ENCODE data around the gene YTHDC1.

The YTHDC1 gene

DNA sequence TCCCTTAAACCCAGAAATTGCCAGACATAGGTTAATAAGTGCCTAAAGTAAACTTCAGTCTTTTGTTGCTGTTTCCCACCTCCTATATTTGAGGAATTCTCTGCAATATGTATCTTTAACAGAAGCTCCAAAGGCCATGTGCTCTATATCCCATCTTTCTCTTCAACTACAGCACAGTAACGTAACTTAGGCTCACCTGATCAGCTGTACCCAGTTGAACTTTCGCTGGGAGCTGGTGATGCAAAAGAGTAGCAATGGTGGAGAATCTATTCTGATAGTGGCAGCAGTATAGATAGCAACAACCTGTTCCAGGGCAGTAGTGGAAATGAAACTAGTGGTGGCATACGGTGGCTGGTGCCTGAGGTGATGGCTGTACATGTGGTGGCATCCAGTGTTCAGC, 33.2 kb upstream of the YTHDC1 start:
- Histone ChIP-seq H3K18ac (ENCODE audit: low read length) (no peak overlapping the region), H3K79me2 (ENCODE audit: control insufficient read depth, insufficient read depth, low read length, poor library complexity) (no peaks in the 10 kb centered on the region), H3K79me1 (ENCODE audit: low read length) (no peaks in the 10 kb centered on the region), H3K4me2 (ENCODE audit: low read length) (no peak overlapping the region), H2AFZ (ENCODE audit: insufficient read depth, low read length, poor library complexity) (no peak overlapping the region), H2BK5ac (ENCODE audit: low read depth, low read length, poor library complexity) (no peak overlapping the region), H4K8ac (ENCODE audit: low read depth, low read length) (no peak overlapping the region), H4K12ac (ENCODE audit: low read depth, low read length) (no peak overlapping the region), H3K14ac (ENCODE audit: low read length) (no peak overlapping the region), H2AK5ac (ENCODE audit: low read length) (no peak overlapping the region), H3K4me1 (ENCODE audit: control insufficient read depth in 1 of 2, insufficient read depth in 2 of 2, low read length in 2 of 2) (no peaks in the 10 kb centered on the region), H3K27me3 (ENCODE audit: insufficient read depth, low read length) (no peaks in the 10 kb centered on the region), H3K4me3 (ENCODE audit: low read depth, low read length) (no peak overlapping the region), H2BK120ac (ENCODE audit: insufficient read depth, low read length, poor library complexity) (no peak overlapping the region), H4K91ac (ENCODE audit: low read depth, low read length) (no peak overlapping the region), H3K9me3 (ENCODE audit: insufficient read depth, low read depth, low read length) (no peaks in the 10 kb centered on the region), H3K9ac (ENCODE audit: low read length) (no peak overlapping the region), H3K4ac (ENCODE audit: low read depth, low read length) (no peak overlapping the region), H2BK12ac (ENCODE audit: low read length) (no peak overlapping the region), H3K36me3 (ENCODE audit: control insufficient read depth in 1 of 2, insufficient read depth in 2 of 2, low read length in 2 of 2) (no peaks in the 10 kb centered on the region), H3K27ac (ENCODE audit: low read depth, low read length) (no peak overlapping the region), H3K23ac (ENCODE audit: low read length) (no peak overlapping the region)
- WGBS (ENCODE audit: extremely low coverage, insufficient coverage, insufficient read length): no CpG with 5 or more reads among the region's 3 CpGs
- DNase-seq: no peak

DNA sequence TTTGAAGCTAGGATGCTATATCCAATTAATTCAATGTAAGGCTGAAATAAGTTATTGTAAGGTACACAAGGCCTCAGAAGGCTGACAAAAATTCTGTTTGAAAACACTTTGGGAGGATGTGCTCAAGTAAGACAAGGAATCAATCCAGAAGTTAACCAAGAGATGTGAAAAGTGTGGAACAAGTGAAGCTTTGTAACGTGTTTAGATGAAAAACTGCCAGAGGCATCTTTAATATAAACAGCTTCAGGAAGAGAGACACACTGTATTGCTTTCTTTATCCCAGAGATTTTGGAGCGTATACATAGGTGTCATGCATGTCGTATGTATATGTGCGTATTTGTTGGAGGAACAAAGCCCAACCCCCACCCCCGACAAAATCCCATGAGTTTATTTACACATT, 28.3 kb upstream of the YTHDC1 start:
- no peak overlapping the region for H2AFZ ChIP-seq (ENCODE audit: insufficient read depth, low read length, poor library complexity)
- H3K27ac ChIP-seq (ENCODE audit: low read depth, low read length): no peak overlapping the region
- H2BK120ac ChIP-seq (ENCODE audit: insufficient read depth, low read length, poor library complexity): no peak overlapping the region
- no peaks in the 10 kb centered on the region for H3K36me3 ChIP-seq (ENCODE audit: control insufficient read depth in 1 of 2, insufficient read depth in 2 of 2, low read length in 2 of 2)
- WGBS (ENCODE audit: extremely low coverage, insufficient coverage, insufficient read length): no CpG with 5 or more reads among the region's 5 CpGs
- H3K14ac ChIP-seq (ENCODE audit: low read length): no peak overlapping the region
- no peak overlapping the region for H4K91ac ChIP-seq (ENCODE audit: low read depth, low read length)
- DNase-seq: no peak
- H3K79me2 ChIP-seq (ENCODE audit: control insufficient read depth, insufficient read depth, low read length, poor library complexity): no peaks in the 10 kb centered on the region
- no peak overlapping the region for H3K9ac ChIP-seq (ENCODE audit: low read length)
- no peaks in the 10 kb centered on the region for H3K27me3 ChIP-seq (ENCODE audit: insufficient read depth, low read length)
- no peak overlapping the region for H4K12ac ChIP-seq (ENCODE audit: low read depth, low read length)
- H3K18ac ChIP-seq (ENCODE audit: low read length): no peak overlapping the region
- H3K4me1 ChIP-seq (ENCODE audit: control insufficient read depth in 1 of 2, insufficient read depth in 2 of 2, low read length in 2 of 2): peaks cover 4 to 5% of the 10 kb centered on the region in 2 experiments
- H2AK5ac ChIP-seq (ENCODE audit: low read length): no peak overlapping the region
- no peak overlapping the region for H2BK5ac ChIP-seq (ENCODE audit: low read depth, low read length, poor library complexity)
- no peak overlapping the region for H3K4ac ChIP-seq (ENCODE audit: low read depth, low read length)
- H3K9me3 ChIP-seq (ENCODE audit: insufficient read depth, low read depth, low read length): no peaks in the 10 kb centered on the region
- H3K4me3 ChIP-seq (ENCODE audit: low read depth, low read length): no peak overlapping the region
- H3K79me1 ChIP-seq (ENCODE audit: low read length): peaks cover 1% of the 10 kb centered on the region
- no peak overlapping the region for H4K8ac ChIP-seq (ENCODE audit: low read depth, low read length)
- no peak overlapping the region for H2BK12ac ChIP-seq (ENCODE audit: low read length)
- H3K23ac ChIP-seq (ENCODE audit: low read length): no peak overlapping the region
- H3K4me2 ChIP-seq (ENCODE audit: low read length): no peak overlapping the region

DNA sequence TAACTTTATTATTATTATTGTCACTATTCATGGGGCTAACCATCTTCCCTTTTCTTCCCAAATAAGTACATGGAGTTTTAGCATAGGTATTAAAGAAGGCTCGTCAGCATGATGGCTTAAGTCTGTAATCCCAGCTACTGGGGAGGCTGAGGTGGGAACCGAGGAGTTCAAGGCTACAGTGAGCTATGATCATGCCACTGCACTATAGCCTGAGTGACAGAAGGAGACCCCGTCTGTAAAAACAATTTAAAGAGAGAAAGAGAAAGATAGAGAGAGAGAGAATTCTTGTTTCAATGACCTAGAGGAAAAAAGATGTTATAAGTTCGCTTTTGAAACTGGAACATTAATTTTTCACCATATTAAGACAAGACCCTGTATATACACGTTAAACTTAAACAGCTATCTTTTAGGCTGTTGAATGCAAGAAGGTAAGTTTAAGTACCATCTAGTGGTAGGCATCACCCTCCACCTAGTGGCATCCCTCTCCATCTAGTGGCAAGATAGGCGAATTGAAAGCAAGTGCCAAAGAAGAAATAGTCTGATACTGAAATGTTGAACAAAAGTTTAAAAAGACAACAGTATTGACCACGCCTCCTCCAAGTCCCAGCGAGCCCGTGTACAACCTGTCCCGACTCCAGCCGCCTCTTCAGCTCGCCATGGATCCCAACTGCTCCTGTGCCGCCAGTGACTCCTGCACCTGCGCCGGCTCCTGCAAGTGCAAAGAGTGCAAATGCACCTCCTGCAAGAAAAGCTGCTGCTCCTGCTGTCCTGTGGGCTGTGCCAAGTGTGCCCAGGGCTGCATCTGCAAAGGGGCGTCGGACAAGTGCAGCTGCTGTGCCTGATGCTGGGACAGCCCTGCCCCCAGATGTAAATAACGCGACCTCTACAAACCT, 26.0 kb upstream of the YTHDC1 start:
- H4K8ac ChIP-seq (ENCODE audit: low read depth, low read length): no peak overlapping the region
- no peak overlapping the region for H3K18ac ChIP-seq (ENCODE audit: low read length)
- no peak overlapping the region for H2BK5ac ChIP-seq (ENCODE audit: low read depth, low read length, poor library complexity)
- peak overlapping the region; percentile 87 for H2AFZ ChIP-seq (ENCODE audit: insufficient read depth, low read length, poor library complexity)
- no CpG with 5 or more reads among the region's 19 CpGs for WGBS (ENCODE audit: extremely low coverage, insufficient coverage, insufficient read length)
- H3K4ac ChIP-seq (ENCODE audit: low read depth, low read length): no peak overlapping the region
- H2BK12ac ChIP-seq (ENCODE audit: low read length): no peak overlapping the region
- peaks cover 4 to 5% of the 10 kb centered on the region in 2 experiments for H3K4me1 ChIP-seq (ENCODE audit: control insufficient read depth in 1 of 2, insufficient read depth in 2 of 2, low read length in 2 of 2)
- peaks cover 3% of the 10 kb centered on the region for H3K79me1 ChIP-seq (ENCODE audit: low read length)
- H4K12ac ChIP-seq (ENCODE audit: low read depth, low read length): no peak overlapping the region
- H2BK120ac ChIP-seq (ENCODE audit: insufficient read depth, low read length, poor library complexity): no peak overlapping the region
- no peak overlapping the region for H3K14ac ChIP-seq (ENCODE audit: low read length)
- H3K36me3 ChIP-seq (ENCODE audit: control insufficient read depth in 1 of 2, insufficient read depth in 2 of 2, low read length in 2 of 2): no peaks in the 10 kb centered on the region
- peak overlapping the region; percentile 66 for H3K4me3 ChIP-seq (ENCODE audit: low read depth, low read length)
- DNase-seq: peak; percentile 34 to 79
- no peaks in the 10 kb centered on the region for H3K79me2 ChIP-seq (ENCODE audit: control insufficient read depth, insufficient read depth, low read length, poor library complexity)
- peak overlapping the region; percentile 67 for H3K4me2 ChIP-seq (ENCODE audit: low read length)
- H2AK5ac ChIP-seq (ENCODE audit: low read length): no peak overlapping the region
- peak overlapping the region; percentile 10 for H3K9ac ChIP-seq (ENCODE audit: low read length)
- H4K91ac ChIP-seq (ENCODE audit: low read depth, low read length): no peak overlapping the region
- H3K27ac ChIP-seq (ENCODE audit: low read depth, low read length): no peak overlapping the region
- H3K9me3 ChIP-seq (ENCODE audit: insufficient read depth, low read depth, low read length): no peaks in the 10 kb centered on the region
- no peaks in the 10 kb centered on the region for H3K27me3 ChIP-seq (ENCODE audit: insufficient read depth, low read length)
- H3K23ac ChIP-seq (ENCODE audit: low read length): peak overlapping the region; percentile 22

DNA sequence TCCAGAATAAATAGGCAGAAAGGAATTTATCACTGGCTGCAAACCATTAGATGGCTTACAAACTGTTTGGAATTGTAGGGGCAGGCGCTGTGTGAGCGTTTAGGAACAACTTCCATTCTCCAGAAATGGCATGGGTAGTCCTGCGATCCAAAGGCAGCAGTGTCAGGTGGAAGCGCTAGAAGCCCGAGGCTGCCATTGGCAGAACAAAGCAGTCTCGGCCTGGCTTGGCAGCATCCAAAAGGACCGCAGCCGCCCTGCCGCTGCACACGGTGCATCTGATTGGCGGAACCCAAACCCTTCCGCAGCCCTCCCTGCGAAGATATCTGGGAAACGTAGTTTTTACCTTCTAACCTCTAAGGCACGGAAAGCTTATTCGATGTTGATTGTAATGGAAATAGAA, 23.6 kb upstream of the YTHDC1 start:
- Histone ChIP-seq H3K27ac (ENCODE audit: low read depth, low read length) (no peak overlapping the region), H2AFZ (ENCODE audit: insufficient read depth, low read length, poor library complexity) (peak overlapping the region; percentile 99), H4K12ac (ENCODE audit: low read depth, low read length) (no peak overlapping the region), H3K4me1 (ENCODE audit: control insufficient read depth in 1 of 2, insufficient read depth in 2 of 2, low read length in 2 of 2) (peaks cover 10 to 11% of the 10 kb centered on the region in 2 experiments), H3K18ac (ENCODE audit: low read length) (no peak overlapping the region), H3K23ac (ENCODE audit: low read length) (no peak overlapping the region), H2BK5ac (ENCODE audit: low read depth, low read length, poor library complexity) (no peak overlapping the region), H2BK120ac (ENCODE audit: insufficient read depth, low read length, poor library complexity) (no peak overlapping the region), H3K4me2 (ENCODE audit: low read length) (peak overlapping the region; percentile 80), H4K8ac (ENCODE audit: low read depth, low read length) (peak overlapping the region; percentile 89), H3K36me3 (ENCODE audit: control insufficient read depth in 1 of 2, insufficient read depth in 2 of 2, low read length in 2 of 2) (no peaks in the 10 kb centered on the region), H2BK12ac (ENCODE audit: low read length) (no peak overlapping the region), H3K27me3 (ENCODE audit: insufficient read depth, low read length) (no peaks in the 10 kb centered on the region), H3K9ac (ENCODE audit: low read length) (no peak overlapping the region), H3K4ac (ENCODE audit: low read depth, low read length) (no peak overlapping the region), H3K9me3 (ENCODE audit: insufficient read depth, low read depth, low read length) (no peaks in the 10 kb centered on the region), H2AK5ac (ENCODE audit: low read length) (no peak overlapping the region), H3K79me1 (ENCODE audit: low read length) (peaks cover 12% of the 10 kb centered on the region), H3K79me2 (ENCODE audit: control insufficient read depth, insufficient read depth, low read length, poor library complexity) (no peaks in the 10 kb centered on the region), H3K4me3 (ENCODE audit: low read depth, low read length) (no peak overlapping the region), H3K14ac (ENCODE audit: low read length) (no peak overlapping the region), H4K91ac (ENCODE audit: low read depth, low read length) (no peak overlapping the region)
- peak; percentile 26 to 73 for DNase-seq
- no CpG with 5 or more reads among the region's 16 CpGs for WGBS (ENCODE audit: extremely low coverage, insufficient coverage, insufficient read length)

Data from trophoblast cell (in vitro differentiated cells and primary cell).